H9 (cell line): ENCODE data around the gene HOXD4. TPM values are rescaled to one million over a fixed set of nuclear protein-coding genes. Genes with fewer than 3 reads are reported as not detected.

Experiments
- DNase-seq: peaks from one replicate; pipeline ENCODE4 v3.0.0-alpha.2; 2017
- H2AFZ ChIP-seq: one replicate; pipeline ENCODE4 v1.6.1; 2013; ENCODE audit warnings: mild to moderate bottlenecking, low read length, control low read depth, moderate library complexity
- H2AK5ac ChIP-seq: 2 replicates; pipeline ENCODE4 v1.6.1; 2013; ENCODE audit warnings: low read length, control low read depth, mixed read lengths; ENCODE audit not compliant: insufficient read length
- H2BK120ac ChIP-seq: one replicate; pipeline ENCODE4 v1.6.1; 2013; ENCODE audit warnings: low read depth, mild to moderate bottlenecking, low read length, control low read depth, inconsistent platforms; ENCODE audit not compliant: poor library complexity, severe bottlenecking
- H2BK12ac ChIP-seq: 2 replicates; pipeline ENCODE4 v1.6.1; 2013; ENCODE audit warnings: low read length, control low read depth, mixed read lengths, low read depth; ENCODE audit not compliant: insufficient read length
- H2BK15ac ChIP-seq: 2 replicates; pipeline ENCODE4 v1.6.1; 2013; ENCODE audit warnings: low read depth, low read length, control low read depth
- H2BK20ac ChIP-seq: one replicate; pipeline ENCODE4 v1.6.1; 2013; ENCODE audit warnings: low read depth, mild to moderate bottlenecking, low read length, control low read depth, inconsistent platforms; ENCODE audit not compliant: poor library complexity, severe bottlenecking
- H2BK5ac ChIP-seq: 2 replicates; pipeline ENCODE4 v1.6.1; 2013; ENCODE audit warnings: low read length, control low read depth, mixed read lengths; ENCODE audit not compliant: insufficient read length
- H3K14ac ChIP-seq: 2 replicates; pipeline ENCODE4 v1.6.1; 2013; ENCODE audit warnings: low read length, control low read depth; ENCODE audit not compliant: insufficient read depth
- H3K18ac ChIP-seq: 2 replicates; pipeline ENCODE4 v1.6.1; 2013; ENCODE audit warnings: low read depth, mild to moderate bottlenecking, mixed read lengths, low read length, control low read depth; ENCODE audit not compliant: insufficient read length
- H3K23ac ChIP-seq: 2 replicates; pipeline ENCODE4 v1.6.1; 2013; ENCODE audit warnings: low read length, control low read depth, mixed read lengths, low read depth; ENCODE audit not compliant: insufficient read length
- H3K23me2 ChIP-seq: 2 replicates; pipeline ENCODE4 v1.6.1; 2013; ENCODE audit warnings: low read depth, mild to moderate bottlenecking, mixed read lengths, low read length, control low read depth; ENCODE audit not compliant: insufficient read length, poor library complexity, severe bottlenecking
- H3K27ac ChIP-seq: 2 replicates; pipeline ENCODE4 v1.5.1; 2013; ENCODE audit warnings: low read length, control low read depth, mixed read lengths, low read depth; ENCODE audit not compliant: insufficient read length
- H3K27me3 ChIP-seq: 2 replicates; pipeline ENCODE4 v1.6.1; 2013; ENCODE audit warnings: low read length, control low read depth, inconsistent platforms; ENCODE audit not compliant: insufficient read depth
- H3K4ac ChIP-seq: 2 replicates; pipeline ENCODE4 v1.6.1; 2013; ENCODE audit warnings: low read depth, mild to moderate bottlenecking, control low read depth, inconsistent platforms, low read length, moderate library complexity
- H3K4me1 ChIP-seq: 2 replicates; pipeline ENCODE4 v1.6.1; 2013; ENCODE audit warnings: low read length, control low read depth, inconsistent platforms; ENCODE audit not compliant: insufficient read depth
- H3K4me2 ChIP-seq: 2 replicates; pipeline ENCODE4 v1.6.1; 2013; ENCODE audit warnings: low read length, control low read depth, mixed read lengths; ENCODE audit not compliant: insufficient read length, insufficient read depth
- H3K56ac ChIP-seq: 2 replicates; pipeline ENCODE4 v1.6.1; 2013; ENCODE audit warnings: low read depth, mild to moderate bottlenecking, mixed read lengths, low read length, control low read depth; ENCODE audit not compliant: insufficient read length
- H3K79me1 ChIP-seq: 2 replicates; pipeline ENCODE4 v1.6.1; 2013; ENCODE audit warnings: low read depth, mild to moderate bottlenecking, moderate library complexity, low read length, control low read depth, inconsistent platforms; ENCODE audit not compliant: insufficient read depth, poor library complexity, severe bottlenecking
- H3K79me2 ChIP-seq: 2 replicates; pipeline ENCODE4 v1.6.1; 2013; ENCODE audit warnings: low read length, control low read depth, inconsistent platforms; ENCODE audit not compliant: insufficient read depth
- H3K9ac ChIP-seq: 2 replicates; pipeline ENCODE4 v1.6.1; 2013; ENCODE audit warnings: low read length, control low read depth, mixed read lengths; ENCODE audit not compliant: insufficient read length; ENCODE audit errors: extremely low read depth
- H3K9me3 ChIP-seq: one replicate; pipeline ENCODE4 v1.6.1; 2013; ENCODE audit warnings: low read depth, low read length, inconsistent platforms; ENCODE audit not compliant: control insufficient read depth
- H3T11ph ChIP-seq: one replicate; pipeline ENCODE4 v1.6.1; 2013; ENCODE audit warnings: mild to moderate bottlenecking, low read length, control low read depth, inconsistent platforms
- H4K20me1 ChIP-seq: one replicate; pipeline ENCODE4 v1.6.1; 2013; ENCODE audit not compliant: control insufficient read depth, insufficient read length, insufficient read depth
- H4K5ac ChIP-seq: 2 replicates; pipeline ENCODE4 v1.6.1; 2013; ENCODE audit warnings: low read depth, mild to moderate bottlenecking, mixed read lengths, low read length, control low read depth; ENCODE audit not compliant: insufficient read length
- H4K8ac ChIP-seq: replicated peaks from 2 replicates; pipeline ENCODE4 v1.6.1; 2013; ENCODE audit warnings: low read length, control low read depth, mixed read lengths, low read depth; ENCODE audit not compliant: insufficient read length
- H4K91ac ChIP-seq: 2 replicates; pipeline ENCODE4 v1.6.1; 2013; ENCODE audit warnings: low read depth, mild to moderate bottlenecking, moderate library complexity, mixed read lengths, low read length, control low read depth; ENCODE audit not compliant: insufficient read length
- H3K27ac Mint-ChIP-seq, 3 experiments: 2 replicates in 2 of 3; 3 replicates in 1 of 3; pipeline ENCODE4 v1.8.0; 2020 to 2021; ENCODE audit warnings: mixed read lengths in 3 of 3, mild to moderate bottlenecking in 1 of 3, moderate library complexity in 1 of 3
- H3K27me3 Mint-ChIP-seq: 2 replicates; pipeline ENCODE4 v1.8.0; 2021; ENCODE audit warnings: low read depth, mild to moderate bottlenecking, moderate library complexity, mixed read lengths
- H3K36me3 Mint-ChIP-seq, 3 experiments: 2 replicates in 2 of 3; 3 replicates in 1 of 3; pipeline ENCODE4 v1.8.0; 2020 to 2021; ENCODE audit warnings: low read depth in 3 of 3, mixed read lengths in 3 of 3; ENCODE audit not compliant: insufficient read depth in 1 of 3
- H3K4me1 Mint-ChIP-seq, 2 experiments: 2 replicates each; pipeline ENCODE4 v1.8.0; 2020; ENCODE audit warnings: mixed read lengths in 2 of 2
- H3K4me3 Mint-ChIP-seq, 2 experiments: 2 replicates in 1 of 2; 3 replicates in 1 of 2; pipeline ENCODE4 v1.8.0; 2020 to 2021; ENCODE audit warnings: mild to moderate bottlenecking in 2 of 2, mixed read lengths in 2 of 2, moderate library complexity in 1 of 2
- H3K9me3 Mint-ChIP-seq, 2 experiments: 2 replicates in 1 of 2; 3 replicates in 1 of 2; pipeline ENCODE4 v1.8.0; 2020; ENCODE audit warnings: mild to moderate bottlenecking in 2 of 2, mixed read lengths in 2 of 2, moderate library complexity in 1 of 2
- CTCF ChIP-seq: fragments of 200-600 bp; sonication (generic); conservative IDR thresholded peaks from 3 replicates; pipeline ENCODE4 v1.8.0; 2021; ENCODE audit warnings: antibody characterized with exemption, mild to moderate bottlenecking
- WGBS: extraction: QIAGEN DNeasy Blood & Tissue Kit; methylation state at CpG from one replicate; pipeline ENCODE4 v1.1.7; 2013; ENCODE audit warnings: missing lambda C conversion rate, low lambda C conversion rate, mixed read lengths; ENCODE audit not compliant: insufficient read length; ENCODE audit errors: extremely low coverage; 5-methylcytosine and 5-hydroxymethylcytosine counted together
- total RNA-seq: library from RNA; stranded (reverse); gene quantifications from 2 replicates; pipeline ENCODE4 v1.2.1, GENCODE V29; 2021

HOXD4 gene
- total RNA-seq, 1 experiment from 2014 or later: not detected

GRCh38 chr2:176178038-176178756, 26.8 kb downstream of the HOXD4 start:
- no peak overlapping the region for H3K56ac ChIP-seq
- H3K14ac ChIP-seq: no peak overlapping the region
- peaks cover 100% of the 10 kb centered on the region for H3K27me3 Mint-ChIP-seq
- no peak overlapping the region for H2BK120ac ChIP-seq
- H3K9me3 Mint-ChIP-seq: peaks cover 3 to 11% of the 10 kb centered on the region in 2 experiments; a peak in 4 of 5 replicates
- no peak overlapping the region for H3K18ac ChIP-seq
- H2AK5ac ChIP-seq: no peak overlapping the region
- H2BK15ac ChIP-seq: no peak overlapping the region
- H3K4me1 Mint-ChIP-seq: peaks cover 32 to 37% of the 10 kb centered on the region in 2 experiments
- no peak overlapping the region for H3K4ac ChIP-seq
- peaks cover 0 to 6% (median 0%) of the 10 kb centered on the region in 3 experiments; a peak in 2 of 7 replicates for H3K36me3 Mint-ChIP-seq
- H3T11ph ChIP-seq: no peak overlapping the region
- H3K4me1 ChIP-seq: no peaks in the 10 kb centered on the region
- no peak overlapping the region for H2BK5ac ChIP-seq
- peak; percentile 64 for DNase-seq
- H3K9ac ChIP-seq: no peak overlapping the region
- H3K4me3 Mint-ChIP-seq: peak overlapping the region; percentile 56 to 76
- H3K79me1 ChIP-seq: no peaks in the 10 kb centered on the region
- H2AFZ ChIP-seq: no peak overlapping the region
- no peaks in the 10 kb centered on the region for H3K9me3 ChIP-seq
- H3K27ac Mint-ChIP-seq: no peak overlapping the region
- no CpG with 5 or more reads among the region's 68 CpGs for WGBS
- no peak for TF ChIP-seq CTCF
- H3K27me3 ChIP-seq: peaks cover 95% of the 10 kb centered on the region
- H3K23ac ChIP-seq: no peak overlapping the region
- no peak overlapping the region for H3K27ac ChIP-seq
- peak overlapping the region; percentile 55 for H3K4me2 ChIP-seq
- H3K23me2 ChIP-seq: no peaks in the 10 kb centered on the region
- no peaks in the 10 kb centered on the region for H4K20me1 ChIP-seq
- no peak overlapping the region for H2BK12ac ChIP-seq
- no peak overlapping the region for H4K5ac ChIP-seq
- H4K91ac ChIP-seq: no peak overlapping the region
- no peak overlapping the region for H4K8ac ChIP-seq
- H2BK20ac ChIP-seq: no peak overlapping the region
- H3K79me2 ChIP-seq: no peaks in the 10 kb centered on the region
